RWPE1 (cell line): ENCODE results near the gene TRAPPC5.

ENCODE experiments used
- CTCF ChIA-PET: fragments of 350-600 bp; sonication (Branson Sonifier 250); formaldehyde crosslinking; extraction: SDS; loops from one replicate; lab custom pipeline; 2021; lab: Yijun Ruan, JAX
- POLR2A ChIA-PET: fragments of 400-600 bp; formaldehyde crosslinking; extraction: SDS; loops from one replicate; lab custom pipeline; 2020; ENCODE audit warnings: antibody characterized with exemption; ENCODE audit not compliant: low non-redundant PET; lab: Yijun Ruan, JAX
- DNase-seq: peaks from one replicate; pipeline ENCODE4 v3.0.0; 2012; ENCODE audit warnings: low spot score
- H3K27ac ChIP-seq: fragments of 450-650 bp; 2 replicates; pipeline ENCODE4 v1.5.1; 2017
- TF ChIP-seq, protein P1 (sequence below): fragments of 450-650 bp; conservative IDR thresholded peaks from 2 replicates; pipeline ENCODE4 v1.5.1; 2017; ENCODE audit warnings: low read depth, mild to moderate bottlenecking

TRAPPC5 gene

DNA sequence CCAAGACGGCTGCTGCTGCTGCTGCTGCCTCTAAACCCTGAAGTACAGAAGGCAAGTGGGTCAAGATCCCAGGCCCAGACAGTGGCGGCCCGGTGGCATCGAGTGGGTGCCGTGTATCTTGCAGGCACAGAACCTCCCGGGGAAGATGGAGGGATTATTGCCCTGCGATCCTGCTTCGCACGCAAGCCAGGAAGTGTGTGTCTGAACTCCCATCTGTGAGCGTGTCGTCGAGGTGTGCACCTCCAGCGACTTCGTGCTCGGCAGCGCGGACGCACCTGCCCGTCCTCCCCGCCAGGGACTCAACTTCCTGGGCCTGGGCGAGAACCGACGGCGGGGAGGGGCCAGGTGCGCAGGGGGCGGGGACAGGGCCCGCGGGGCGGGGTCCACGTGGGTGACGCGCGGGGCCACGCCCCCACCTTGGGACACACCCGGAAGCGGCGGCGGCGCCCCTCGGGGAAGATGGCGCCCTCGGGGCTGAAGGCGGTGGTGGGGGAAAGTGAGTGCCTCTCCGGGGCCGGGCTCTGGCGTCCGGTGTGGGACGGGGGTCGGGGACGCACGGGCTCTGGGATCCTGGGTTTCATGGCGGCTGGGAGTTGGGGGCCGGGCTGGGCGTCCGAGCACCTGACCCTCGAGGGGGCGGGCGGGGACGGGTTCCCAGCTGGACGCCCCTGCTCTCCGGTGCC lies 43.8 kb upstream of the TRAPPC5 start, which contains the start of gene STXBP2:
Gene STXBP2, plus strand, starts transcription at position 420 of the 683 bp plus-strand sequence. Its CDS starts 40 bp downstream, at position 460.
- ChIA-PET CTCF (interaction anchor here (0.5 to 1.2 kb wide), 2 partner anchors 163 kb away, joined by 6 to 8 read pairs; no protein-coding TSS in a partner anchor), POLR2A (interaction anchor here (0.6 to 0.8 kb wide), 2 partner anchors 17 to 202 kb away, joined by 3 to 6 read pairs; no protein-coding TSS in a partner anchor)
- peak within 1 kb of the TSS; percentile 71 for H3K27ac ChIP-seq
- DNase-seq = peak; percentile 88
- TF ChIP-seq, protein P1, sequence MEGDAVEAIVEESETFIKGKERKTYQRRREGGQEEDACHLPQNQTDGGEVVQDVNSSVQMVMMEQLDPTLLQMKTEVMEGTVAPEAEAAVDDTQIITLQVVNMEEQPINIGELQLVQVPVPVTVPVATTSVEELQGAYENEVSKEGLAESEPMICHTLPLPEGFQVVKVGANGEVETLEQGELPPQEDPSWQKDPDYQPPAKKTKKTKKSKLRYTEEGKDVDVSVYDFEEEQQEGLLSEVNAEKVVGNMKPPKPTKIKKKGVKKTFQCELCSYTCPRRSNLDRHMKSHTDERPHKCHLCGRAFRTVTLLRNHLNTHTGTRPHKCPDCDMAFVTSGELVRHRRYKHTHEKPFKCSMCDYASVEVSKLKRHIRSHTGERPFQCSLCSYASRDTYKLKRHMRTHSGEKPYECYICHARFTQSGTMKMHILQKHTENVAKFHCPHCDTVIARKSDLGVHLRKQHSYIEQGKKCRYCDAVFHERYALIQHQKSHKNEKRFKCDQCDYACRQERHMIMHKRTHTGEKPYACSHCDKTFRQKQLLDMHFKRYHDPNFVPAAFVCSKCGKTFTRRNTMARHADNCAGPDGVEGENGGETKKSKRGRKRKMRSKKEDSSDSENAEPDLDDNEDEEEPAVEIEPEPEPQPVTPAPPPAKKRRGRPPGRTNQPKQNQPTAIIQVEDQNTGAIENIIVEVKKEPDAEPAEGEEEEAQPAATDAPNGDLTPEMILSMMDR = no peak

DNA sequence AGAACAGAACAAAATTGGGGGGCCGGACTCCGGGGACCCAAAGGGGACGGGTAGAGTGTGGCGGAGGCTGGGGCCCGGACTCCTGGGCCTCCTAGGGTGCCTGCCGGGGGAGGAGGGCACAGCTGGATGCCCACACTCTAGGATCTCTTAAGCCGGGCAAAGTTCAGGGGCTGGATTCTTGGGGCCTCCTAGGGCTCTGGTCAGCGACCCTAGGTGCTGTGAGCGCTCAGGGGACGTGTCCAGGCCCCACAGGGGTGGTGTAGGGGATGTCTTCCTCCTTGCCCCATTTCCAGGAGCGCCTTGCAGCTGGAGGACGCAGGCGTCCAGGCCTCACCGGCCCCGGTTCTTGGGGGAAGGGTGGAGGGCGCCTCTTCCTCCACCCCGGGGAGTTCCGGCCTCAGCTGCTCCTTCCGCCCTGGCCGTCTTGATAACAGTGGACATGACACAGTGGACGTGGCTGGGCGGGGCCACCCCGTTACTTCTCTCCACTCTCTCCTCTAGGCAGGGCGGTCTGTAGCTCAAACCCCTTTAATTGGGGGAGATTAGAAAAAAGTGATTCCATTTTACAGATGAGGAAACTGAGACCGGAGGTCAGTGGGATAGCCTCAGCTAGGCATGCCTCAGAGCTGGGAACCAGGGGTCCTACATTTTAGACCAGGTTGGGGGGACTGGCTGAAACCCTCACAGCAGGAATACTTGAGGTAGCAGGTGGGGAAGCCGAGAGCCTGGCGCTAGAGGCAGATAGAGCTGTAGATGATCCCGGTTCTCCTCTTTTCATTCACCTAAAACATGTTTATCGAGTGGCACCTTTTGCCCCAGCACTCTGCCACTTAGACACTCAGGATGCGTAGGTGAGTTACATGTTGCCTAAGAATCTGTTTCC lies 43.0 kb upstream of the TRAPPC5 start:
- H3K27ac ChIP-seq = peak overlapping the region; percentile 71
- ChIA-PET CTCF (interaction anchor here (0.5 to 1.2 kb wide), 2 partner anchors 162 to 163 kb away, joined by 6 to 8 read pairs; no protein-coding TSS in a partner anchor), POLR2A (interaction anchor here (0.6 to 0.8 kb wide), 2 partner anchors 18 to 201 kb away, joined by 3 to 6 read pairs; no protein-coding TSS in a partner anchor)
- DNase-seq = peak; percentile 19
- TF ChIP-seq, protein P1 = no peak

DNA sequence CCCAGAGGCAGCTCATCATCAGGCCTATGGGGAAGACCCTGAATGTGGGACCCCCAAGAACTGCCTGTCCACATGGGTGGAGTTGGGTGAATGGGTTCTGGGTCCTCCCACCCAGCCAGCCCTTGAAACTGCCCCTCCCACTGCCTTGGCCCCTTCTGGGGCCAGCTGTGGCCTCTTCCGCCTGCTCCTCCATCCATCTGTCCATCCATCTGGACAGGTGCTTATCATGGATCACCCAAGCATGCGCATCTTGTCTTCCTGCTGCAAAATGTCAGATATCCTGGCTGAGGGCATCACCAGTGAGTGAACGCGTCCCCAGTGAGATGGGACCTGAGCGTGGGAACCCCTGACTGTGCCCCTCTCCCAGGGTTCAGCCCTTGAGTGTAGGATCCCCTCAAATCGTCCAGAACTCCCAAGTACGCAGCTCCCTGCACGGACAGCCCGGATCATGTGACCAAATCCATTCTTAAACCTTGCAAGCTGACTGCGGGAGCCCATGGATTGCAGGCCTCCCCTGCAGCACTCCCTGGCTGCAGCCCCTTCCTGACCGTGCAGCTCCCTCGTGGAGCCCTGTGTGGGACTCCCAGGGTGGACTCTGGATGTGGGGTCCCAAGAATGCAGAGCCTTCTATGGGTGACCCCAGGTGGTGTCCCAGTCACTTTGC lies 41.7 kb upstream of the TRAPPC5 start:
- peak overlapping the region; percentile 51 for H3K27ac ChIP-seq
- ChIA-PET CTCF (interaction anchor here (0.9 kb wide), 1 partner anchor 14 kb away, joined by 3 read pairs; no protein-coding TSS in a partner anchor), POLR2A (no interaction called here)
- TF ChIP-seq, protein P1 = no peak
- DNase-seq = no peak

DNA sequence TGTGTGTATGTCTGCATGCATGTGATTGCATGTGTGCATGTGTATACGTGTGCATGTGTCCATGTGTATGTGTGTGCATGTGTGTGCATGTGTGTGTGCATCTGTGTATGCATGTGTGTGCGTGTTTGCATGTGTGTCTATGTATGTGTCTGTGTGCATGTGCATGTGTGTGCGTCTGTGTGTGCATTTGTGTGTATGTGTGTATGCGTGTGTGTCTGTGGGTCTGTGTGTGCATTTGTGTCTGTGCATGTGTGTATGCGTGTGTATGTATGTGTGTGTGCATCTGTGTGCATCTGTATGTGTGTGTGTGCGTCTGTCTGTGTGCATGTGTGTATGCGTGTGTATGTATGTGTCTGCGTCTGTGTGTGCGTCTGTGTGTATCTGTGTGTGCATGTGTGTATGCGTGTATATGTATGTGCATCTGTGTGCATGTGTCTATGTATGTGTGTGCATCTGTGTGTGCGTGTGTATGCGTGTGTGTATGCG lies 40.7 kb upstream of the TRAPPC5 start:
- ChIA-PET CTCF (no interaction called here), POLR2A (no interaction called here)
- TF ChIP-seq, protein P1 = no peak
- no peak for DNase-seq
- H3K27ac ChIP-seq = peak overlapping the region; percentile 51; the same call in 1 of the 2 replicates

DNA sequence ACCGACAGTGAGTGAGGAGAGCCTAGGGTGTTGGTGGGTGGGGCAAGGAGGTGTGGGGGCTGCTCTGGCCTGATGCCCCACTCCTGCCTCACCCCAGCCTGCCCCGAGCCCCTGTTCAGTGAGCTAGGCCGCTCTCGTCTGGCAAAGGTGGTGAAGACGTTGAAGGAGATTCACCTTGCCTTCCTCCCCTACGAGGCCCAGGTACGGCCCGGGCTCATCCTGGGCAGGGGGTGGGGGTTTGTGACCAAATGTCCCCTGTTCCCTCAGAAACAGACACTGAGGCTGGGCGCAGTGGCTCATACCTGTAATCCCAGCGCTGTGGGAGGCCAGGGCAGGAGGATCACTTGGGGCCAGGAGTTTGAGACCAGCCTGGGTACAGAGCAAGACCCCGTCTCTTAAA lies 39.8 kb upstream of the TRAPPC5 start:
- no peak for DNase-seq
- TF ChIP-seq, protein P1 = no peak
- POLR2A ChIA-PET = interaction anchor here (0.6 kb wide), 1 partner anchor 20 kb away, joined by 3 read pairs; no protein-coding TSS in a partner anchor
- CTCF ChIA-PET = interaction anchor here (0.6 kb wide), 1 partner anchor 252 kb away, joined by 4 read pairs; no protein-coding TSS in a partner anchor
- H3K27ac ChIP-seq = no peak overlapping the region
